Cardiac muscle cell (in vitro differentiated cells and primary cell): ENCODE measurements around the gene YIF1A. TPM values are rescaled to one million over a fixed set of nuclear protein-coding genes. Genes with fewer than 3 reads are reported as not detected.
"Not testable (repeated sequence)": the region's sequence is repeated elsewhere in the genome, so short reads cannot be mapped to it uniquely, and the experiment has no call there.

Experiments used
- DNase-seq, 2 donors: peaks; one replicate each; pipeline versions ENCODE4 v3.0.0 to v3.0.0-alpha.2; 2010 to 2017; ENCODE audit warnings: low read depth in 1 of 2, low spot score in 1 of 2
- H3K27ac ChIP-seq: fragments of 200-600 bp; sonication (generic); 2 replicates; pipeline ENCODE4 v1.5.1; 2016
- H3K27me3 ChIP-seq: fragments of 200-600 bp; sonication (generic); 2 replicates; pipeline ENCODE4 v1.6.0; 2016; ENCODE audit warnings: control low read depth
- H3K36me3 ChIP-seq: fragments of 200-600 bp; sonication (generic); 2 replicates; pipeline ENCODE4 v1.5.1; 2016; ENCODE audit warnings: control low read depth
- H3K4me1 ChIP-seq: fragments of 200-600 bp; sonication (generic); 2 replicates; pipeline ENCODE4 v1.8.1; 2017; ENCODE audit warnings: low read depth, mild to moderate bottlenecking, mixed run types
- H3K4me3 ChIP-seq: fragments of 200-600 bp; sonication (generic); 2 replicates; pipeline ENCODE4 v1.5.1; 2016; ENCODE audit warnings: mild to moderate bottlenecking
- H3K9me3 ChIP-seq: fragments of 200-600 bp; sonication (generic); 2 replicates; pipeline ENCODE4 v1.5.1; 2017; ENCODE audit warnings: low read depth, mild to moderate bottlenecking, control low read depth
- CTCF ChIP-seq: IDR thresholded peaks from 2 replicates; pipeline ENCODE4 v1.5.1; 2012; ENCODE audit warnings: low read depth, mild to moderate bottlenecking, low read length
- polyA plus RNA-seq: library from polyadenylated mRNA; unstranded; fragments of >200 nt; fragmentation: Nextera tagmentation; extraction: Ambion mirVana; gene quantifications from 2 replicates; pipeline ENCODE4 v1.2.1, GENCODE V29; 2016
- total RNA-seq: library from RNA; depleted of rRNA; stranded (reverse); fragments of >200 nt; gene quantifications from 2 replicates; pipeline ENCODE4 v1.2.3, GENCODE V29; 2016

Gene YIF1A
- total and polyA plus RNA-seq, 2 experiments from 2014 or later, result 68.2 to 147 TPM

GRCh38 chr11:66322732-66323427 is 33.9 kb upstream of the YIF1A start:
- no peak for TF ChIP-seq CTCF
- H3K4me1 ChIP-seq, result peaks cover 13% of the 10 kb centered on the region
- H3K27me3 ChIP-seq, result no peaks in the 10 kb centered on the region
- H3K36me3 ChIP-seq, result no peaks in the 10 kb centered on the region
- no peak overlapping the region for H3K4me3 ChIP-seq
- H3K27ac ChIP-seq, result no peak overlapping the region
- no peaks in the 10 kb centered on the region for H3K9me3 ChIP-seq
- DNase-seq, result peak in 1 of 2 donors; percentile 83

GRCh38 chr11:66321606-66322005 is 32.7 kb upstream of the YIF1A start:
- Histone ChIP-seq H3K4me1 (peaks cover 20% of the 10 kb centered on the region), H3K27me3 (no peaks in the 10 kb centered on the region), H3K36me3 (no peaks in the 10 kb centered on the region), H3K4me3 (no peak overlapping the region), H3K9me3 (no peaks in the 10 kb centered on the region), H3K27ac (no peak overlapping the region)
- no peak for DNase-seq
- TF ChIP-seq CTCF, result no peak

- H3K4me1 ChIP-seq, result peaks cover 16% of the 10 kb centered on the region
- not testable (repeated sequence) for DNase-seq, H3K36me3 ChIP-seq, H3K4me3 ChIP-seq, H3K27ac ChIP-seq, H3K27me3 ChIP-seq, H3K9me3 ChIP-seq
Observed at GRCh38 chr11:66320748-66321147, 31.8 kb upstream of the YIF1A start.

- not testable (repeated sequence) for H3K27me3 ChIP-seq, H3K27ac ChIP-seq, DNase-seq, H3K4me3 ChIP-seq, H3K9me3 ChIP-seq, H3K36me3 ChIP-seq
- peaks cover 16% of the 10 kb centered on the region for H3K4me1 ChIP-seq
Observed at GRCh38 chr11:66320289-66320688, 31.3 kb upstream of the YIF1A start.

- DNase-seq, result no peak
- TF ChIP-seq CTCF, result no peak
- no peaks in the 10 kb centered on the region for H3K9me3 ChIP-seq
- no peak overlapping the region for H3K27ac ChIP-seq
- no peak overlapping the region for H3K4me3 ChIP-seq
- no peaks in the 10 kb centered on the region for H3K27me3 ChIP-seq
- no peaks in the 10 kb centered on the region for H3K36me3 ChIP-seq
- peaks cover 24% of the 10 kb centered on the region for H3K4me1 ChIP-seq
Observed at GRCh38 chr11:66318600-66318970, 29.6 kb upstream of the YIF1A start.

GRCh38 chr11:66317723-66318599 is 29.0 kb upstream of the YIF1A start:
- peak overlapping the region; percentile 77 for H3K27ac ChIP-seq
- TF ChIP-seq CTCF, result no peak
- H3K27me3 ChIP-seq, result no peaks in the 10 kb centered on the region
- peaks cover 24% of the 10 kb centered on the region for H3K4me1 ChIP-seq
- DNase-seq, result peak in 1 of 2 donors; percentile 97
- H3K4me3 ChIP-seq, result no peak overlapping the region
- H3K36me3 ChIP-seq, result no peaks in the 10 kb centered on the region
- no peaks in the 10 kb centered on the region for H3K9me3 ChIP-seq
